Measurements from ENCODE around the gene ARHGAP18. TPM values are rescaled to one million over a fixed set of nuclear protein-coding genes. Genes with fewer than 3 reads are reported as not detected.

The ARHGAP18 gene
- total and polyA plus RNA-seq, 10 donors, result 4.6 to 18.7 (median 15.4) TPM

GRCh38 chr6:129665555-129665954 is 44.4 kb downstream of the ARHGAP18 start:
- Histone ChIP-seq H3K27ac (no peak overlapping the region), H3K4me3 (no peak overlapping the region), H3K36me3 (no peaks in the 10 kb centered on the region), H3K9me3 (no peaks in the 10 kb centered on the region), H3K27me3 (replicated peaks in 1 of 7) (no peaks in the 10 kb centered on the region), H3K4me1 (peaks cover 0 to 40% (median 13%) of the 10 kb centered on the region in 6 donors)
- no peak for DNase-seq
- WGBS, 5 donors, result 77 to 89% (median 88%) methylated on average over 3 of the region's 3 CpGs
- intact Hi-C loops (cut with DNase I; ENCODE audit: low total_unique reads), result no loop called here
- TF ChIP-seq POLR2AphosphoS5 (IDR thresholded peaks at IDR 0.05) (no peak), CTCF (IDR thresholded peaks at IDR 0.05 in 8 of 11, conservative IDR thresholded peaks at IDR 0.05 in 3 of 11) (no peak), POLR2A (IDR thresholded peaks at IDR 0.05) (no peak)

- H3K27me3 ChIP-seq (replicated peaks in 1 of 7), result no peaks in the 10 kb centered on the region
- H3K27ac ChIP-seq, result no peak overlapping the region
- 62 to 84% (median 72%) methylated on average over 3 of the region's 3 CpGs for WGBS, 5 donors
- DNase-seq, result no peak
- intact Hi-C loops (cut with DNase I; ENCODE audit: low total_unique reads), result no loop called here
- no peak overlapping the region for H3K4me3 ChIP-seq
- H3K36me3 ChIP-seq, result no peaks in the 10 kb centered on the region
- no peaks in the 10 kb centered on the region for H3K9me3 ChIP-seq
- peaks cover 0 to 41% (median 13%) of the 10 kb centered on the region in 6 donors for H3K4me1 ChIP-seq
- TF ChIP-seq POLR2A (IDR thresholded peaks at IDR 0.05), result no peak
- TF ChIP-seq CTCF (IDR thresholded peaks at IDR 0.05 in 8 of 11, conservative IDR thresholded peaks at IDR 0.05 in 3 of 11), result no peak
- no peak for TF ChIP-seq POLR2AphosphoS5 (IDR thresholded peaks at IDR 0.05)
These were observed 46.4 kb downstream of the ARHGAP18 start for GRCh38 chr6:129663531-129663930.

GRCh38 chr6:129662980-129663431 is 47.0 kb downstream of the ARHGAP18 start:
- TF ChIP-seq CTCF (IDR thresholded peaks at IDR 0.05 in 8 of 11, conservative IDR thresholded peaks at IDR 0.05 in 3 of 11), result no peak
- no peak for TF ChIP-seq POLR2AphosphoS5 (IDR thresholded peaks at IDR 0.05)
- no peak for TF ChIP-seq POLR2A (IDR thresholded peaks at IDR 0.05)
- peaks cover 0 to 43% (median 13%) of the 10 kb centered on the region in 6 donors for H3K4me1 ChIP-seq

GRCh38 chr6:129662406-129662766 is 47.6 kb downstream of the ARHGAP18 start:
- no peak for TF ChIP-seq CTCF (IDR thresholded peaks at IDR 0.05 in 8 of 11, conservative IDR thresholded peaks at IDR 0.05 in 3 of 11)
- TF ChIP-seq POLR2A (IDR thresholded peaks at IDR 0.05), result no peak
- TF ChIP-seq POLR2AphosphoS5 (IDR thresholded peaks at IDR 0.05), result no peak

More at GRCh38 chr6:129662980-129663431, 47.0 kb downstream of the ARHGAP18 start:
- no peaks in the 10 kb centered on the region for H3K9me3 ChIP-seq
- intact Hi-C loops (cut with DNase I; ENCODE audit: low total_unique reads), result no loop called here
- no peak overlapping the region for H3K4me3 ChIP-seq
- no peak for DNase-seq
- no peaks in the 10 kb centered on the region for H3K27me3 ChIP-seq (replicated peaks in 1 of 7)
- no peaks in the 10 kb centered on the region for H3K36me3 ChIP-seq
- no peak overlapping the region for H3K27ac ChIP-seq
- WGBS, 5 donors, result 85 to 93% (median 87%) methylated on average over 4 of the region's 4 CpGs

More at GRCh38 chr6:129662406-129662766, 47.6 kb downstream of the ARHGAP18 start:
- Histone ChIP-seq H3K9me3 (no peaks in the 10 kb centered on the region), H3K27me3 (replicated peaks in 1 of 7) (no peaks in the 10 kb centered on the region), H3K36me3 (no peaks in the 10 kb centered on the region), H3K4me1 (peaks cover 0 to 42% (median 7%) of the 10 kb centered on the region in 6 donors), H3K4me3 (no peak overlapping the region), H3K27ac (peak overlapping the region in 3 of 8 donors; percentile 38 to 51 (median 42))
- WGBS, 5 donors, result 58 to 83% (median 75%) methylated on average over 2 of the region's 2 CpGs
- no peak for DNase-seq
- intact Hi-C loops (cut with DNase I; ENCODE audit: low total_unique reads), result no loop called here

Data from spleen (tissue), 11 donors.